Sciatic nerve (tissue), 2 donors: ENCODE data around the gene LIF. TPM values are rescaled to one million over a fixed set of nuclear protein-coding genes. Genes with fewer than 3 reads are reported as not detected.
A peak's percentile ranks its signal among the peaks of the same experiment; 100 is the strongest.
"Not testable (repeated sequence)": the region's sequence is repeated elsewhere in the genome, so short reads cannot be mapped to it uniquely, and the experiment has no call there.

ENCODE experiments used
- ATAC-seq: fragments of 200-7000 bp; cut with Tn5 transposase; one replicate; pipeline ENCODE4 v1.9.1; 2020; ENCODE audit warnings: mild to moderate bottlenecking, moderate library complexity
- DNase-seq: peaks from one replicate; pipeline ENCODE4 v3.0.0-alpha.2; 2020; ENCODE audit warnings: low spot score
- intact Hi-C: fragments of 100-400 bp; cut with DNase I; formaldehyde crosslinking; loops from one replicate; pipeline ENCODE4 v1.14.2; 2022
- total RNA-seq: library from RNA; stranded (reverse); fragmentation: NEBNext Ultra II Directional; extraction: Animal tissue kit (Norgen Biotek cat#: 25700); gene quantifications from one replicate; pipeline ENCODE4 v1.2.1, GENCODE V29; 2021
- donor health status: DM: no; HTN: no; CAD: no.
- donor health status: DM: no; HTN: no; CAD: no.

Gene LIF
- total RNA-seq, 1 donor from 2014 or later: 3.2 TPM

DNA sequence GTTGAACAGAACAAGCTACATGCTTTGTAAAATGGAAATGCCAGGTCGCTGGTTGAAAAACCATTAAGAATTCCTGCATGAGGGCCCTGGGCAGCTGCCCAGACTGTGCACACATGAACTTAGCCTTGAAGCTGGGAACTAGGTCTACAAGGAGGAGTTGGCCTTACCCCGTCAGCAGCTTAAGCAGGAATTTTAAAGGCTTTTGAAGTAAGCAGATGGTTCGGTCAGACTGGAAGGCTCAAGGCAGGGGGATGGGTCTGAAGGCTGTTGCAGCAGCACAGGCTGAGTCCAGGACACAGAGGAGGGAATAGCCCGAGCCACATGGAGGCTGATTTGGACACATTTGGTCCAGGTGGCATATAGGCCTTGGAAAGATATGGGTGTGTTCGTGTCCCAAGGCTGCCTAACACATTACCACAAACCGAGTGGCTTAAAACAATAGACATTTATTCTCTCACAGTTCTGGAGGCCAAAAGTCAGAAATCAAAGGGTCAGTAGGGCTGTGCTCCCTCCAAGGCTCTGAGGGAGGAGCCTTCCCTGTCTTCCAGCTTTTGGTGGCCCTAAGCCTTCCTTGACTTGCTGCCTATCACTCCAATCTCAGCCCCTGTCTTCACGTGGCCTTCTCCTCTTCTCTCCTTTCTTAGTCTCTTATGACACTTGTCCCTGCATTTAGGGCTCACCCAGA lies 11.6 kb downstream of the LIF start:
- peak; percentile 66 for ATAC-seq
- no peak for DNase-seq
- intact Hi-C loops: no loop called here

DNA sequence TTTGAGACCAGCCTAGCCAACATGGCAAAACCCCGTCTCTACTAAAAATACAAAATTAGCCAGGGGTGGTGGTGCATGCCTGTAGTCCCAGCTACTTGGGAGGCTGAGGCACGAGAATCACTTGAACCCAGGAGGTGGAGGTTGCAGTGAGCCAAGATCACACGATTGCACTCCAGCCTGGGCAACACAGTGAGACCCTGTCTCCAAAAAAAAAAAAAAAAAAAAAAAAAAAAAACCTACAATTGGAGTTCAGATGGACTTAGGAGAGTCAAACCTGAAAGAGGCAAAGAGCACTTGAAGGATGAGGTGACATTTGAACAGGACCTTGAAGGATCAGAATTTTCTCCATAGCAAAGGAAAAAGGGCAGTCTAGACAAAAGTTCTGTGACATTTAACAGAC lies 12.2 kb downstream of the LIF start:
- ATAC-seq, DNase-seq, intact Hi-C loops: not testable (repeated sequence)

DNA sequence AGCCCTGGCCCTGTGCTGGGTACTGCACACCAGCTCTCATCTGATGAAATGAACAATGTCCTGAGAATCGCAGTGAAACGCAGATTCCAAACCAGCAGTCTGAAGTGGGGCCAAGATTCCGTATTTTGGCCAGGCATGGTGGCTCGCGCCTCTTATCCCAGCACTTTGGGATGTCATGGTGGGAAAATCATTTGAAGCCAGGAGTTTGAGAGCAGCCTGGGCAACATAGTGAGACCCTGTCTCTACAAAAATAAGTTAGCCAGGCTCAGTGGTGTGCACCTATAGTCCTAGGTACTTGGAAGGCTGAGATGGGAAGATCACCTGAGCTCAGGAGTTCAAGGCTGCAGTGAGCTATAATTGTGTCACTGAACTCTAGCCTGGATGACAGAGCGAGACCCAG lies 13.0 kb downstream of the LIF start:
- ATAC-seq: no peak
- intact Hi-C loops: no loop called here
- DNase-seq: no peak

DNA sequence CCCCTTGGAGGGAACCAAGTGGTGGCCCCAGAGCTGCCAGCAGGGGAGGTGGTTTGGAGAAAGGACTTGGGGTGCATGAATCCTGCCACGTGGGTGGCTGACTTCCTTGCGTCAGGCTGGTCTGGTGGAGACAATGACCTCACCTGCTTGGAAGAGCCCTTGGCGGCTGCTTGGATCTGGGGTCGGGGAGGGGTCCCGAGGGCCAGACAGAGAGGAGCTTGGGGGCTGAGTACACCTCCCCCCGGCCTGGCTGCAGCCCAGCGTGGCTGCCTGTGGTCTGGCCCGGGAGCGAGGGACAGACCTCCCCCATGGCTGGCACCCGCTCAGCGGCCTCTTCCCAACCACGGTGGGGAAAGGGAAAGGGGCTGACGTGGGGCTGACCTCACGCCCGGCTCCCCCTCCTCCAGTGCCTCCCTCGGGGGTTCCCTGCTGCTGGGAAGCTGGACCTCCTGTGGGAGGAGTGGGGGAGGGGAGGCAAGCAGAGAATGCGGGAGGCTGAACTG lies 13.8 kb downstream of the LIF start:
- peak; percentile 8 for ATAC-seq
- intact Hi-C loops: no loop called here
- DNase-seq: no peak

DNA sequence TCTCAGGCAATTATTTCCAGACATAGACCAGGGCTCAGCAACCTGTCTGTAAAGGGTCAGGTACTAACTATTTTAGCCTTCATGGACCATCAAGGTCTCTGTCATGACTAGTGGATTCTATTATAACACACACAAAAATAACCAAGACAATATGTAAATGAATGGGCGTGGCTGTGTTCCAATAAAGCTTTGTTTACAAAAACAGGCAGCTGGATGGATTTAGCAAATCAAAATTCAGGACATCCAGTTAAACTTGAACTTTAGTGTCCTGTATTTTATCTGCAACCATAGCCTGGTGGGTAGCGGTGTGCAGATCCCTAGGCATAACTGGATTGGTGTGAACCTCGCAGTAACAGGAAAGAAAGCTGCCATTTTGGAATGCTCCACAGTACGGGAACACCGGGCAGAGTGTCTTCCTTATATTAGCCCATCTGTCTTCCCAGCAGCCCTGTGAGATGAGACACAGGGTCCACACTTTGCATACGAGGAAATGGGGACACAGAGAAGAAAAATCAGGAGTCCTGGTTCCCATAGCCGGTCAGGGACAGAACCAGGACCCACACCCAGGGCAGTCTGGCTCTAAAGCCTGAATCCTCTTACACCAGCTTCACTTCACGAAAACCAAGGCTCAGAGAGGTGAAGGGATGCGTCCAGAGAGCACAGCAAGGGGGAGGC lies 15.6 kb downstream of the LIF start:
- ATAC-seq (no peak), DNase-seq (no peak)
- intact Hi-C loops: no loop called here

DNA sequence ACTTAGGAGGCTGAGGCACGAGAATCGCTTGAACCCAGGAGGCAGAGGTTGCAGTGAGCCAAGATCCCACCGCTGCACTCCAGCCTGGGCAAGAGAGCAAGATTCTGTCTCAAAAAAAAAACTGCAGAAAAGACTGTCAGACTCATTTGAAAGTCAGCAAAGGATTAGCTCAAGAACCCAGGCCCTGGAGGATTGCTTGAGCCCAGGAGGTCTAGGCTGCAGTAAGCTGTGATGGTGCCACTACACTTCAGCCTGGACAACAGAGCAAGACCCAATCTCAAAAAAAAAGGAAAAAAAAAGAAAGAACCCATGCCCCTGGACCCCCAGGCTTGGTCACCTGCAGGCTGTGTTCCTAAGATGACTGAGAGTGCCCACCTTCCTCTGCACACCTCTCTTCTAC lies 16.2 kb downstream of the LIF start:
- DNase-seq (no peak), ATAC-seq (no peak)
- intact Hi-C loops: no loop called here

DNA sequence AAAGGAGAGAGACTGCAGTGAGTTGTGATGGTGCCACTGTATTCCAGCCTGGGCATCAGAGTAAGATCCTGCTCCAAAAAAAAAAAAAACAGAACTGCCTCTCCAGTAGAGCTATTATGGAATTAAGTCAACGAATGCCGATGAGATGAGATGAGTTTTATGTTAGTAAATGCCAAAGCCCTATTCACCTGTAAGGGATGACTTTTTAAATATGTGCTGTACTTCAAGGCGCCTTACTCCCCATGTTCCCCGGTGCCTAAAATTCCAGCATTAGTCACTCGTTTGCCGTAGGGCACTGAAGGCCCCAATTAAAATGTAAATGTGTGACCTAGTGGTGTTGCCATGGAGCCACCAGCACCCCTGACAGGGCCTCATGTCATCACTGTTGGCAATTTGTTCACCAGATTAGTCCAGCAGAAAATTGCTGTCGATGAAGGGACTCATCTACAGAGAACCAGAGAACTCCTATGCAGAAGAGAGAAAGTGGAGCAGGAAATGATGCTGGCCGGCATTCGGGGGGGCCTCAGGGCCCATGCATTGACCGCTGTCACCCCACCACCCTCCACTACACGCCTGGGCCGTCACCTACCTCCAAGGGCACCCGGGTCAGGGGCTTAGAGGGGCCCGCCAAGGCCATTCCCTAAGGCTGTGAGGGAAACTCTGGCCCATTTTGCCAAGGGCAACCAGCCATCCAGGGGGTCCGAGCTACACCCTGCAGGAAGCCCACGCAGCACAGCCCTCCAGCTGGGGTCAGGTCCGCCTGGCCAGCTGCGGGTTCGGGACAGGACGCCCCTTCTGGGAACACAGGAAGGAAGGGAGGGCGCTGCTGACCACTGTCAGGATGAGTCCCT lies 17.8 kb downstream of the LIF start:
- intact Hi-C loops: no loop called here
- DNase-seq (no peak), ATAC-seq (no peak)

DNA sequence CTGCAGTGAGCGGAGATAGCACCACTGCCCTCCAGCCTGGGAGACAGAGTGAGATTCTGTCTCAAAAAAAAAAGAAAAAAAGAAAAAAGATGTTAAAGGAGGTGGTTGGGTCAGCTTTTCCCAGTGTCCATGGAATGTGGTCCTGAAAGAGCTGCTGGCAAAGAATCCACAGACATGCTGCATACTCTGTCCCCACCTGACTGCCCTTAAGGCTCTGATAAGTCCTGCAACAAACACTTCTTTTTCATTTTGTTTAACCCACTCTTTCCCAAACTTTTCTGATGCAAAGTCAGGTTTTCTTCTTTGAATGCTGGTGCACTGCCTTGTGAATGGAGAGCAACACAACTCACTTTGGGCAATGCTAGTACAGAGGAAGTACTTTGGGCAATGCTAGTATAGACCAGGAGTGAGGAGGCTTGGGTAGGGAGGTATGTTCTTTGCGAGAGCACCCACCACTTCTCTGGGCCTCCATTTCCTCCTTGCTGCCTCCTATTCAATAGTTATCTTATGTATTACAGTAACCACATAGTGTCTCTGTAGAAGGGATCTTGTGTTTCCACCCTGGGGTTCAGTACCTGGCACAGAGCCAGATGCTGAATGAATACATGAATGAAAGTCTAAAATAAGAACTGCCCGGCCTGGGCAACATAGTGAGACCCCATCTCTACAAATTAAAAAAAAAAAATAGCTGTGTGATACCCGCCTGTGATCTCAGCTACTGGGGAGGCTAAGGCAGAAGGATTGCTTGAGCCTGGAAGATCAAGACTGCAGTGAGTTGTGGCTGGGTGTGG lies 18.9 kb downstream of the LIF start:
- intact Hi-C loops: no loop called here
- DNase-seq: no peak
- ATAC-seq: no peak

DNA sequence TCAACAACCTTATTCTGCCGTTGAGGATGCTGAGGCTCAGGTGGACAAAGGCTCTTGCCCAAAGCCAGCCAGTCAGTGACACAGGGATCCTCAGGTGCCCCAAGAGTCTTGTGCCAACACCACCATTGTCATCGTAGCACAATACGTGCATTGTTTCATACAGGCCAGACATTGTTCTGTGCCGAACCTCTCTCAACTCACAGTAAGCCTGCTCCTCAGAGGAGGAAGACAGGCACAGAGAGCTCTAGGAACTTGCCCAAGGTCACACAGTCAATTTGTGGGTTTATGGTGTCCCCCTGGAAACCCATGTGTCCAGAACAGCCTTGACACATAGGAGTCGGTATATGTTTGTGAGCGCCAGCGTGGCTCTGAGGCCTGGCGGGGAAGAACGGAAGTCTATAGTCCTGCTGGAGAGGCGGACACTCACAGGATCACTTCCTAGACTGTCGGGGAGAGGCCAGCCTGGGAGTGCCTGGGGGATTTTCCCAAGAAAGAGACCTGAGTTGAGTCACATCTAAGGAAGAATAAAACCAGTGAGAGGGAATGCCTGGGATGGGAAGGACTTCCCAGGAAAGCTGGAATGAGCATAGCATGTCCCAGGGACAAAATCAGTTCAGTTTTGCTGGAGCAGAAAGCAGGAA lies 20.2 kb downstream of the LIF start:
- no peak for ATAC-seq
- DNase-seq: no peak
- intact Hi-C loops: no loop called here

DNA sequence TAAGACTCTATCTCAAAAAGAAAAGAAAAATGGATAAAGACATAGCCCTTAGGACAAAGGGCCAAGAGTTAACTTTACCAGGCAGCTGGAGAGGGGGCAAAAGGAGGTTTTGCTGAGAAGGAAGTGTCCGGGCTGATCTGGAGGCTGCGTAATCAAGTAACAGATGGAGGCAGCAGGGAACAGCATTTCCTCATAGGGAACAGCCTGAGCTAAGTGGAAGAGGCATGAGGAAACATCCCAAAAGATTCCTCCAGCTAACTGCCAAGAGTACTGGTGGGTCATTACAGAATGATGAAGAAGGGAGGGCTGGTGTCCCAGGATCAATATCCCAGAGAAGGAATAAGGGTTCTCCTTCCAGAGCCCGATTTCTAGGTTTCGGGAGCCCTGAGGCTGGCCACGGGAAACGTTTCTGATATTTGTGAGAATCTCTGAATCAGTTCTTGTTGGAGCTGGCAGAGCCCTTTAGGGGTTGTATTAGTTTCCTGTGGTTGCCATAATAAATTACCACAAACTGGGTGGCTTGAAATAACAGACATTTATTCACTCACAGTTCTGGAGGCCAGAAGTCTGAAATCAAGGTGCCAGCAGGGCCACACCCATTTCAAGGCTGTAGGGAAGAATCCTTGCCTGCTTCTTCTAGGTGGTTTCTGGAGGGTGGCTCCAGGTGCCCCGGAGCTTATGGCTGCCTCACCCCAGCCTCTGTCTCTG lies 21.2 kb downstream of the LIF start:
- intact Hi-C loops: no loop called here
- DNase-seq (no peak), ATAC-seq (no peak)

DNA sequence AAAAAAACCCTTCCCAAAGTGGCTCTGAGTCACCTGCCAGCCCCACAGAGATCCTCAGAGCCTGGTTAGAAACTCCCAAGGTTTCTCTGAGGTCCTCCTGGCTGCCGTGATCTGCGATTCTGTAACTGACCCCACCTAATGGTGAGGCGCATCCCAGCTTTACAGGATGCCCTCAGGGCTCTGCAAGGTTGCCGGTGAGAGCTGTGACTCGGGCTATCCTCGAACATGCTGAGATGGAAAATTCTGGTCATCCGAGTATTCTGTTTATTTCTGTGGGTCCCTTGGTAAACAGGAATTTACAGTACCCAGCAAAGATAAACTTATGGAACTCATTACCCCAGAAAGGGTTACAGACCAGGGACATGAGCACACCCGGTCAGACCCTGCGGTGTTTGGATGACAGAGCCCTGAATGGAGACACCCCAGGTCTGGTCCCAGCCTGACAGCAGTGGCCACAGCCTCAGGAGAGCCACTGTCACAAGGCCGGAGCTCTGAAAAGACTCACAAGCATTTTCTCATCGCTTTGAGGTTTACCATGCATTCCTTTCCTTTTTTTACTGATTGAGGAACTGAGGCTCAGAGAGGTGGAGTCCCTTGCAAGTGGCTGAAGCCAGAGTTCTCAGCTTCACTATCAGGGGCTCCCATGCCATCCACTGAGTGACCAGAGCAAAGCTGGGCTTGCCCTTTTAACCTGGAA lies 22.2 kb downstream of the LIF start:
- intact Hi-C loops: no loop called here
- no peak for ATAC-seq
- DNase-seq: no peak

DNA sequence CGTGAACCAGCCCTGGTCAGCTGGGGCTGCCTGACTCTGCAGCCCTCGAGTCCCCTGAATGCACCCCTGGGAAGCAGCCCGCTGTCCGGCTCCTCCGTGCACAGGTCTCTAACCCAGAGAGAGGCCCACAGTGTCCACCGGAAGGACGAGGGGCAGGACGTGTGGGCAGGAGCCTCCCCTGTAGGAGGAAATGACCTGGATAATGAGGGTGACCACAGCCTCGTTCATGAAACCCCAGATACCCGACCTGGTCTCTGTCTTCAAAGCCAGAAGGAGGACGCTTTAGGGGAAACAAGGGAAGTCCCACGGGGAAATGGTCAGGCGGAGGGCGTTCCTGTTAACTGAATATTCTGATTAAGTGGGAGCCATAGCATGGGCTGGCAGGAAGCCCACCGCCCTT lies 23.3 kb downstream of the LIF start:
- intact Hi-C loops: no loop called here
- DNase-seq (no peak), ATAC-seq (no peak)

DNA sequence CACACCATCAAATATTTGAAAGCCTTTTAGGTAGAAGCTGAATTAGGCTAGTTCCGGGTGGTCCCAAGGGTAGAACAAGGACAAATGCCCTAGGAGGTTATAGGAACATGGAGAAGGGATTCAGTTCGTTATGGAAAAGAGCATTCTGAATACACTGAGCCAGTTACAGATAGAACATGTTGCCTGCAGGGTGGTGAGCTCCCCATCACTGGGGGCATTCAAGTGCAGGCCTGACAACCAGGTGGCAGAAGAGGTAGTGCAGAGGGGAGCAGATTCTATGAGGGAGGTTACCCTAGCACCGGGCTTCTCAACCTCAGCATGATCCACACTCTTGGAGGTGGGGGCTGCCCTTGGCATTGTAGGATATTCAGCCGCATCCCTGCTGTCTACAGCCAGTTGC lies 24.2 kb downstream of the LIF start:
- DNase-seq (no peak), ATAC-seq (no peak)
- intact Hi-C loops: no loop called here

DNA sequence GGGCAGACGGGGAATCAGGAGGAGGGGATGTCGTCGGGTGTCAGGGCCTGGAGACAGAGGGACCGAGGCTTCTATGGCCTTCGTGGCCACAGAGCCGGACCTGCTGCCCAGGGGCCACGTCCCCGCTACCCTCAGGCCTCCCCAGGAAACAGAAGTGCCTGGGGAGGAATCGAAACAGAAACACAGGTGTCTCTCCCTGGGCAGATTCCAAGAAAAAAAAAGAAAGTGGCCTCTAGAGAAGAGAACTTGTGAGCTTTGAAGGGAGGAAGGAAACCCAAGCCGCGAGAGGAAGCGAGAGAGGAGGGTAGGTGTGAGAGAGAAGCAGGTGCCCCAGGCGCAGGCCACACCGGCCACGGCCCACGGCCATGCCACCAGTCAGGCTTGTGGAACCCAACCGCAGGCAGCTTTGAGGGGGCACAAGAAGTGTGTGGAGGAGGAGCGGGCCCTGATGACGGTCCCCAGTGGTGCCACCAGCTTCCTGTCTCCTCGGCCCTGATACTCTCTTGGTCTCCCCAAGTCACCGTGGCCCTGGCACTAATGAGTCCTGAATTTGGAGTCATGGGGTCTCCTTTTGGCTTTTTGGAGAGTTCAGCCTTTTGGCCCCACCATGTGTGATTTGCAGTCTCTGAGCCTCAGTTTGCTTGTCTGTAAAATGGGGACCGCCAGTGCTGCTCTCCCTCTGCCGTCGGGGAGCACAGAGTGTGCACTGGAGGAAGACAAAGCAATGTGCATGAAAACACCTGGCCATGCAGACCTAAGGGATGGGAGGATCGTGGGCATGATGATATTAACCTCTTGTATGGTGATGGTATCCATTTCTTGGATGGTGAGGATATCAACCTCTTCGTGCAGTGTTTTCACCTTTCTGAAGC lies 25.2 kb downstream of the LIF start:
- ATAC-seq (no peak), DNase-seq (no peak)
- intact Hi-C loops: no loop called here

DNA sequence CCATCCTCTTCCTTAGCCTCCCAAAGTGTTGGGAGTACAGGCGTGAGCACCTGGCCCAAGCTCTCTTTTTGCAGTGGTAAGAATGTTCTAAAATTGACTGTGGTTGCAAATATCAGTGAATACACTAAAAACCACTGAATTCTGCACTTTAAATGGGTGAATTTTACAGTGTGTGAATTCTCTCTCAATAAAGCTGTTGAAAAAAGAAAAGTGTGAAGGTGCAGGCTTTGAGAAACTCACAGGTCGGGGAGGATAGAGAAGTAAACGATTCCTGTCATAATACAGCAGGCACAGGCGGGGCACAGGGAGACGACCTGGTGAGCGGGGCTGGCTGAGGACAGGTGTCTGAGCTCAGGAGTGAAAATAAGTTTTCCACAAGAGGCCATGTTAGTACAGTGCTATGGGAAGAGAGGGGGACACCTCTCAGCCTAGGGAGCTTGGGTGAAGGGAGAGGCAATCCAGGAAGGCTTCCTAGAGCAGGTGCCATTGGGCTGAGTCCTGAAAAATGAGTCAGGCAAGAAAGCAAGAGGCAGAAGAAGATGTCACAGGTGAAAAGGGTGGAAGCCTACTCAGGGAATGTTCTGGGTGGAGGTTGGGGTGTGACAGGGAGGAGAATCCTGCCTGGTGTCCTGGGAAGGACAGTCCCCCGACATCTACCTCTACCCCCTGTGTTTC lies 26.1 kb downstream of the LIF start:
- DNase-seq (no peak), ATAC-seq (no peak)
- intact Hi-C loops: no loop called here

DNA sequence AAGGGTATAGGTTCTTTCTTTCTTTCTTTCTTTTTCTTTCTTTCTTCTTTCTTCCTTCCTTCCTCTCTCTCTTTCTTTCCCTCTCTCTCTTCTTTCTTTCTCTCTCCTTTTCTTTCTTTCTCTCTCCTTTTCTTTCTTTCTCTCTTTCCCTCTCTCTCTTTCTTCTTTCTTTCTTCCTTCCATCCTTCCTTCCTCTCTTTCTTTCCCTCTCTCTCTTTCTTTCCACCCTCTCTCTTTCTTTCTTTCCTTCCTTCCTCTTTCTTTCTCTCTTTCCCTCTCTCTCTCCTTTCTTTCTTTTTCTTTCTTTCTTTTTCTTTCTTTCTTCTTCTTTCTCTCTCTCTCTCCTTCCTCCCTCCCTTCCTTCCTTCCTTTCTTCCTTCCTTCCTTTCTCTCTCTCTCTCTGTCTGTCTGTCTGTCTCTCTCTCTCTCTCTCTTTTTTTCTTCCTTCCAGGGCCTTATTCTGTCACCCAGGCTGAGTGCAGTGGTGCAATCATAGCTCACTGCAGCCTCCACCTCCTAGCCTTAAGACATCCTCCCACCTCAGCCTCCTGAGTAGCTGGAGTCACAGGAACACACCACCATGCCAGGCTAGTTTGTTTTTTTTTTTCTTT lies 26.8 kb downstream of the LIF start:
- no peak for ATAC-seq
- no peak for DNase-seq
- intact Hi-C loops: no loop called here
